GM06990 (cell line): ENCODE measurements around the gene TSNAXIP1.
A peak's percentile ranks its signal among the peaks of the same experiment; 100 is the strongest.

ENCODE experiments used
- DNase-seq: peaks from one replicate; pipeline ENCODE4 v3.0.0-alpha.2; 2011; ENCODE audit not compliant: insufficient read length; ENCODE audit errors: extremely low read depth
- H3K27me3 ChIP-seq: replicated peaks from 2 replicates; pipeline ENCODE4 v1.6.0; 2011; ENCODE audit warnings: low read length; ENCODE audit not compliant: control insufficient read depth, insufficient read depth
- H3K36me3 ChIP-seq: 2 replicates; pipeline ENCODE4 v1.5.1; 2011; ENCODE audit warnings: low read length; ENCODE audit not compliant: control insufficient read depth, insufficient read depth
- H3K4me3 ChIP-seq: replicated peaks from 2 replicates; pipeline ENCODE4 v1.5.1; 2011; ENCODE audit warnings: low read depth, mild to moderate bottlenecking, control low read depth, low read length
- CTCF ChIP-seq: IDR thresholded peaks from 2 replicates; pipeline ENCODE4 v1.5.1; 2011; ENCODE audit warnings: low read length, control low read depth, mild to moderate bottlenecking, inconsistent platforms; ENCODE audit not compliant: insufficient read depth, poor library complexity, severe bottlenecking

Gene TSNAXIP1

GRCh38 chr16:67786491-67786890 lies 20.2 kb upstream of the TSNAXIP1 start:
- no peak for TF ChIP-seq CTCF
- no peaks in the 10 kb centered on the region for H3K27me3 ChIP-seq
- peak; percentile 35 for DNase-seq
- H3K4me3 ChIP-seq = no peak overlapping the region
- H3K36me3 ChIP-seq = no peaks in the 10 kb centered on the region

GRCh38 chr16:67790071-67790470 lies 16.6 kb upstream of the TSNAXIP1 start:
- Histone ChIP-seq H3K36me3 (no peaks in the 10 kb centered on the region), H3K4me3 (no peak overlapping the region), H3K27me3 (no peaks in the 10 kb centered on the region)
- no peak for DNase-seq
- no peak for TF ChIP-seq CTCF

- no peaks in the 10 kb centered on the region for H3K27me3 ChIP-seq
- TF ChIP-seq CTCF = no peak
- no peak for DNase-seq
- peaks cover 8% of the 10 kb centered on the region for H3K36me3 ChIP-seq
- H3K4me3 ChIP-seq = no peak overlapping the region
Measured at GRCh38 chr16:67796099-67796718, 10.5 kb upstream of the TSNAXIP1 start.

GRCh38 chr16:67800338-67800926 lies 6.3 kb upstream of the TSNAXIP1 start:
- no peak for DNase-seq
- TF ChIP-seq CTCF = no peak
- Histone ChIP-seq H3K27me3 (no peaks in the 10 kb centered on the region), H3K4me3 (no peak overlapping the region), H3K36me3 (peaks cover 10% of the 10 kb centered on the region)

- no peaks in the 10 kb centered on the region for H3K27me3 ChIP-seq
- H3K4me3 ChIP-seq = no peak overlapping the region
- no peak for DNase-seq
- no peak for TF ChIP-seq CTCF
- H3K36me3 ChIP-seq = peaks cover 10% of the 10 kb centered on the region
Measured at GRCh38 chr16:67801241-67801640, 5.4 kb upstream of the TSNAXIP1 start.

GRCh38 chr16:67801883-67802282 lies 4.8 kb upstream of the TSNAXIP1 start:
- peak; percentile 44 for DNase-seq
- H3K36me3 ChIP-seq = peaks cover 10% of the 10 kb centered on the region
- H3K27me3 ChIP-seq = no peaks in the 10 kb centered on the region
- no peak overlapping the region for H3K4me3 ChIP-seq
- no peak for TF ChIP-seq CTCF
